Right kidney (tissue), 1 donor: Measurements from ENCODE around the gene PFDN6.
"Not testable (repeated sequence)": the region's sequence is repeated elsewhere in the genome, so short reads cannot be mapped to it uniquely, and the experiment has no call there.

Experiments
- DNase-seq: peaks from one replicate; pipeline ENCODE4 v3.0.0-alpha.2; 2016

The PFDN6 gene

GRCh38 chr6:33273129-33273923 is 16.1 kb upstream of the PFDN6 start:
- no peak for DNase-seq

- DNase-seq, result no peak
Observed at GRCh38 chr6:33273924-33274902, 15.2 kb upstream of the PFDN6 start.

- not testable (repeated sequence) for DNase-seq
Observed at GRCh38 chr6:33275795-33276580, 13.4 kb upstream of the PFDN6 start.

GRCh38 chr6:33276581-33276863 is 12.9 kb upstream of the PFDN6 start:
- DNase-seq, result no peak

GRCh38 chr6:33276864-33277662 is 12.3 kb upstream of the PFDN6 start, which contains the start of gene B3GALT4:
Gene B3GALT4, plus strand, starts transcription at chr6:33277123. Its CDS starts 297 bp downstream, at chr6:33277420.
- peak; percentile 88 for DNase-seq

GRCh38 chr6:33277663-33278391 is 11.6 kb upstream of the PFDN6 start:
- DNase-seq, result no peak

- DNase-seq, result no peak
Observed at GRCh38 chr6:33278392-33278741, 11.0 kb upstream of the PFDN6 start.

GRCh38 chr6:33278810-33279209 is 10.6 kb upstream of the PFDN6 start:
- DNase-seq, result no peak

- DNase-seq, result no peak
Observed at GRCh38 chr6:33279257-33279695, 10.1 kb upstream of the PFDN6 start.

- no peak for DNase-seq
Observed at GRCh38 chr6:33279971-33280511, 9.4 kb upstream of the PFDN6 start.

- DNase-seq, result no peak
Observed at GRCh38 chr6:33280539-33280938, 8.9 kb upstream of the PFDN6 start.

- DNase-seq, result not testable (repeated sequence)
Observed at GRCh38 chr6:33285214-33285613, 4.2 kb upstream of the PFDN6 start.

- DNase-seq, result no peak
Observed at GRCh38 chr6:33286946-33287914, 2.2 kb upstream of the PFDN6 start.

- no peak for DNase-seq
Observed at GRCh38 chr6:33288141-33288920, 1.1 kb upstream of the PFDN6 start.

- no peak for DNase-seq
Observed at GRCh38 chr6:33289784-33290315, 449 bp downstream of the PFDN6 start.

GRCh38 chr6:33290459-33290858 is 1.1 kb downstream of the PFDN6 start:
- no peak for DNase-seq

- no peak for DNase-seq
Observed at GRCh38 chr6:33292996-33293682, 3.7 kb downstream of the PFDN6 start.
